NB4 (cell line): ENCODE measurements around the gene FBF1.

ENCODE experiments used
- CTCF ChIP-seq: IDR thresholded peaks from one replicate; pipeline ENCODE4 v1.5.1; 2012; ENCODE audit warnings: low read depth, low read length
- MAX ChIP-seq: IDR thresholded peaks from 2 replicates; pipeline ENCODE4 v1.6.1; 2011; ENCODE audit warnings: low read depth, low read length
- MYC ChIP-seq: IDR thresholded peaks from 2 replicates; pipeline ENCODE4 v1.6.1; 2011; ENCODE audit warnings: low read depth, low read length
- POLR2A ChIP-seq: IDR thresholded peaks from 2 replicates; pipeline ENCODE4 v1.6.1; 2011; ENCODE audit warnings: mild to moderate bottlenecking; ENCODE audit not compliant: insufficient read length; ENCODE audit errors: extremely low read depth

GRCh38 chr17:75919611-75920010, 21.2 kb downstream of the FBF1 start:
- no peak for TF ChIP-seq CTCF
- TF ChIP-seq POLR2A, result no peak
- TF ChIP-seq MAX, result no peak
- TF ChIP-seq MYC, result no peak
